Measurements from ENCODE around the gene NPAS1.

- TF ChIP-seq CTCF (IDR thresholded peaks at IDR 0.05; ENCODE audit: low read depth, low read length, poor library complexity, severe bottlenecking) = no peak
- TF ChIP-seq EZH2phosphoT487 (IDR thresholded peaks at IDR 0.05; ENCODE audit: borderline replicate concordance, low read length) = no peak
Measured at GRCh38 chr19:47056411-47056810, 36.8 kb downstream of the NPAS1 start.

Measured in DOHH2 (cell line).